ENCODE measurements around the gene HNRNPCL1. TPM values are rescaled to one million over a fixed set of nuclear protein-coding genes. Genes with fewer than 3 reads are reported as not detected.

Gene HNRNPCL1
- total RNA-seq, 2 experiments from 2014 or later, result not detected

- Mint-ChIP-seq H3K9me3 (no peaks in the 10 kb centered on the region), H3K27ac (no peak overlapping the region), H3K4me1 (no peaks in the 10 kb centered on the region), H3K36me3 (ENCODE audit: low read depth) (no peaks in the 10 kb centered on the region), H3K4me3 (no peak overlapping the region), H3K27me3 (peaks cover 8% of the 10 kb centered on the region)
- POLR2A ChIA-PET, result no interaction called here
- CTCF ChIA-PET, result no interaction called here
- DNase-seq, result no peak
These were observed 49.6 kb downstream of the HNRNPCL1 start for GRCh38 chr1:12798911-12799310.

Other genes with a start within 250 kb of the HNRNPCL1 start
- gene DHRS3, start 230.5 kb downstream of the HNRNPCL1 start, total RNA-seq, result 10 to 100 TPM; 30.1 to 32.5 TPM
- not detected for gene AADACL4, start 204.6 kb downstream of the HNRNPCL1 start, total RNA-seq
- not detected for gene AADACL3, start 132.6 kb downstream of the HNRNPCL1 start, total RNA-seq
- not detected for gene CFAP107, start 102.5 kb downstream of the HNRNPCL1 start, total RNA-seq
- gene PRAMEF12, start 75.0 kb downstream of the HNRNPCL1 start, total RNA-seq, result not detected
- not detected for gene PRAMEF1, start 57.3 kb downstream of the HNRNPCL1 start, total RNA-seq
- gene PRAMEF11, start 17.3 kb downstream of the HNRNPCL1 start, total RNA-seq, result not detected
- not detected for gene PRAMEF2, start 8.4 kb upstream of the HNRNPCL1 start, total RNA-seq
- not detected for gene PRAMEF4, start 37.5 kb upstream of the HNRNPCL1 start, total RNA-seq
- not detected for gene PRAMEF10, start 49.5 kb upstream of the HNRNPCL1 start, total RNA-seq
- not detected for gene PRAMEF7, start 67.9 kb upstream of the HNRNPCL1 start, total RNA-seq
- gene PRAMEF6, start 98.9 kb upstream of the HNRNPCL1 start, total RNA-seq, result not detected
- gene PRAMEF27, start 207.9 kb upstream of the HNRNPCL1 start, total RNA-seq, result not detected
- not detected for gene HNRNPCL3, start 212.0 kb upstream of the HNRNPCL1 start, total RNA-seq
- gene PRAMEF25, start 222.1 kb upstream of the HNRNPCL1 start, total RNA-seq, result not detected